Measurements from ENCODE around the gene ARHGEF4.

DNA sequence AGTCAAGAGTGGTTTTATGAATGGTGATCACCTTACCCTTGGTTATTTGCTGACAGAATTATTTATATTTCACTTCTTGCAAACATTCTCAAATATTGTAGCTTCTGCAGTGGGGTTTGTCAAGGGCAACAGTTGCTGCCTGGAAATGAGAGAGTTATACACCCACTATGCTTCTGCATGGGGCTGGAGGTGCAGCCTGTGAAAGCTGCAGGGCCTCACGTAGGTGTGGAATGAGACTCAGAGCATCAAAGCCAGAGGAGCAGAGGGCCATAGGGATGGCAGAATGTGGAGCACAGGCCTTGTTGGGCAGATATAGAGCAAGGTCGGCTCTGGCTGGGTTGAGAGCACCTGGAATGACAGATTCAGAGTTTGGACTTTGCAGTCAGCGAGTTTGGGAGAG, 128.2 kb downstream of the ARHGEF4 start:
- TF ChIP-seq CTCF (IDR thresholded peaks at IDR 0.05), result no peak
- no peak for TF ChIP-seq POLR2A (IDR thresholded peaks at IDR 0.05)
